ENCODE data around the gene SGIP1.

SGIP1 gene

GRCh38 chr1:66607458-66607857 is 73.5 kb downstream of the SGIP1 start:
- no peaks in the 10 kb centered on the region for H3F3A ChIP-seq (ENCODE audit: insufficient read depth, low read length)
- no peaks in the 10 kb centered on the region for H3K4me1 ChIP-seq (ENCODE audit: insufficient read depth, low read length, severe bottlenecking)
- no peaks in the 10 kb centered on the region for H3K9me2 ChIP-seq (ENCODE audit: low read depth, low read length)
- no peak overlapping the region for H3K27ac ChIP-seq (ENCODE audit: low read depth, low read length, poor library complexity, severe bottlenecking)
- H3K27me3 ChIP-seq (ENCODE audit: insufficient read depth, low read length): no peaks in the 10 kb centered on the region
- no peak overlapping the region for H3K4me3 ChIP-seq (ENCODE audit: low read depth, low read length, poor library complexity, severe bottlenecking)
- H4K20me1 ChIP-seq (ENCODE audit: insufficient read depth, low read length): no peaks in the 10 kb centered on the region
- H3K4me2 ChIP-seq (ENCODE audit: low read length): no peak overlapping the region
- no peaks in the 10 kb centered on the region for H3K9me3 ChIP-seq (ENCODE audit: low read length)
- no peaks in the 10 kb centered on the region for H3K36me3 ChIP-seq (ENCODE audit: insufficient read depth, low read length)
- H2AFZ ChIP-seq (ENCODE audit: low read length): no peak overlapping the region
- TF ChIP-seq CTCF (IDR thresholded peaks at IDR 0.05; ENCODE audit: low read length): no peak; the same call in 1 of the 2 replicates
- TF ChIP-seq EZH2 (IDR thresholded peaks at IDR 0.05; ENCODE audit: borderline replicate concordance, low read length): no peak
- H3K79me2 ChIP-seq (ENCODE audit: insufficient read depth, low read length): no peaks in the 10 kb centered on the region
- no peak overlapping the region for H3K9ac ChIP-seq (ENCODE audit: low read length)

- Histone ChIP-seq H4K20me1 (ENCODE audit: insufficient read depth, low read length) (no peaks in the 10 kb centered on the region), H2AFZ (ENCODE audit: low read length) (no peak overlapping the region), H3K9ac (ENCODE audit: low read length) (no peak overlapping the region), H3K27me3 (ENCODE audit: insufficient read depth, low read length) (no peaks in the 10 kb centered on the region), H3K4me2 (ENCODE audit: low read length) (no peak overlapping the region), H3K27ac (ENCODE audit: low read depth, low read length, poor library complexity, severe bottlenecking) (no peak overlapping the region), H3F3A (ENCODE audit: insufficient read depth, low read length) (no peaks in the 10 kb centered on the region), H3K4me1 (ENCODE audit: insufficient read depth, low read length, severe bottlenecking) (no peaks in the 10 kb centered on the region), H3K36me3 (ENCODE audit: insufficient read depth, low read length) (no peaks in the 10 kb centered on the region), H3K79me2 (ENCODE audit: insufficient read depth, low read length) (no peaks in the 10 kb centered on the region), H3K4me3 (ENCODE audit: low read depth, low read length, poor library complexity, severe bottlenecking) (no peak overlapping the region), H3K9me3 (ENCODE audit: low read length) (no peaks in the 10 kb centered on the region), H3K9me2 (ENCODE audit: low read depth, low read length) (no peaks in the 10 kb centered on the region)
- TF ChIP-seq CTCF (IDR thresholded peaks at IDR 0.05; ENCODE audit: low read length): no peak
- TF ChIP-seq EZH2 (IDR thresholded peaks at IDR 0.05; ENCODE audit: borderline replicate concordance, low read length): no peak
Measured at GRCh38 chr1:66613187-66613586, 79.2 kb downstream of the SGIP1 start.

- Histone ChIP-seq H2AFZ (ENCODE audit: low read length) (no peak overlapping the region), H3K9me3 (ENCODE audit: low read length) (no peaks in the 10 kb centered on the region), H3K27me3 (ENCODE audit: insufficient read depth, low read length) (no peaks in the 10 kb centered on the region), H3K4me3 (ENCODE audit: low read depth, low read length, poor library complexity, severe bottlenecking) (no peak overlapping the region), H3K27ac (ENCODE audit: low read depth, low read length, poor library complexity, severe bottlenecking) (no peak overlapping the region), H3F3A (ENCODE audit: insufficient read depth, low read length) (no peaks in the 10 kb centered on the region), H3K4me1 (ENCODE audit: insufficient read depth, low read length, severe bottlenecking) (no peaks in the 10 kb centered on the region), H3K9me2 (ENCODE audit: low read depth, low read length) (no peaks in the 10 kb centered on the region), H3K9ac (ENCODE audit: low read length) (no peak overlapping the region), H3K79me2 (ENCODE audit: insufficient read depth, low read length) (no peaks in the 10 kb centered on the region), H3K4me2 (ENCODE audit: low read length) (no peak overlapping the region), H4K20me1 (ENCODE audit: insufficient read depth, low read length) (no peaks in the 10 kb centered on the region), H3K36me3 (ENCODE audit: insufficient read depth, low read length) (no peaks in the 10 kb centered on the region)
- no peak for TF ChIP-seq CTCF (IDR thresholded peaks at IDR 0.05; ENCODE audit: low read length)
- no peak for TF ChIP-seq EZH2 (IDR thresholded peaks at IDR 0.05; ENCODE audit: borderline replicate concordance, low read length)
Measured at GRCh38 chr1:66617362-66618184, 83.6 kb downstream of the SGIP1 start.
